Fibroblast of lung (primary cell): ENCODE data around the gene DLG2. TPM values are rescaled to one million over a fixed set of nuclear protein-coding genes. Genes with fewer than 3 reads are reported as not detected.

Experiments
- DNase-seq, 2 donors: peaks; one replicate each; pipeline versions ENCODE4 v3.0.0 to v3.0.0-alpha.2; 2010; ENCODE audit warnings: low read depth in 2 of 2
- H2AFZ ChIP-seq: 2 replicates; pipeline ENCODE4 v1.5.1; 2012; ENCODE audit warnings: low read length, control low read depth, inconsistent platforms
- H3K27ac ChIP-seq: 2 replicates; pipeline ENCODE4 v1.5.1; 2011; ENCODE audit warnings: low read length, control low read depth; ENCODE audit not compliant: insufficient read depth
- H3K27me3 ChIP-seq: 2 replicates; pipeline ENCODE4 v1.5.1; 2011; ENCODE audit warnings: mild to moderate bottlenecking, low read length; ENCODE audit not compliant: control insufficient read depth, insufficient read depth
- H3K36me3 ChIP-seq: 2 replicates; pipeline ENCODE4 v1.5.1; 2011; ENCODE audit warnings: low read length; ENCODE audit not compliant: control insufficient read depth, insufficient read depth
- H3K4me1 ChIP-seq: 2 replicates; pipeline ENCODE4 v1.5.1; 2011; ENCODE audit warnings: low read length; ENCODE audit not compliant: control insufficient read depth, insufficient read depth; ENCODE audit errors: extremely low read depth
- H3K4me2 ChIP-seq: 2 replicates; pipeline ENCODE4 v1.5.1; 2011; ENCODE audit warnings: low read length, control low read depth; ENCODE audit not compliant: insufficient read depth; ENCODE audit errors: extremely low read depth
- H3K4me3 ChIP-seq, 4 experiments: fragments of 200-600 bp in 1 of 4; sonication (generic) in 1 of 4; replicated peaks in 1 of 4; 2 replicates each; pipeline ENCODE4 v1.5.1; 2011 to 2016; ENCODE audit warnings: low read length in 4 of 4, low read depth in 3 of 4, mild to moderate bottlenecking in 3 of 4, control low read depth in 2 of 4, inconsistent platforms in 1 of 4, mixed read lengths in 1 of 4; ENCODE audit not compliant: insufficient read depth in 1 of 4; ENCODE audit errors: control extremely low read depth in 1 of 4
- H3K79me2 ChIP-seq: 2 replicates; pipeline ENCODE4 v1.5.1; 2012; ENCODE audit warnings: mild to moderate bottlenecking, low read length, inconsistent platforms; ENCODE audit not compliant: control insufficient read depth, insufficient read depth
- H3K9ac ChIP-seq: 2 replicates; pipeline ENCODE4 v1.5.1; 2011; ENCODE audit warnings: mild to moderate bottlenecking, low read length, control low read depth; ENCODE audit not compliant: insufficient read depth
- H3K9me3 ChIP-seq: 2 replicates; pipeline ENCODE4 v1.5.1; 2012; ENCODE audit warnings: low read depth, low read length; ENCODE audit not compliant: control insufficient read depth, insufficient read depth
- H4K20me1 ChIP-seq: 2 replicates; pipeline ENCODE4 v1.5.1; 2011; ENCODE audit warnings: low read length; ENCODE audit not compliant: control insufficient read depth, insufficient read depth; ENCODE audit errors: extremely low read depth
- EZH2 ChIP-seq: IDR thresholded peaks from 2 replicates; pipeline ENCODE4 v1.5.1; 2012; ENCODE audit warnings: low read length, control low read depth, mild to moderate bottlenecking; ENCODE audit errors: missing control alignments
- polyA plus RNA-seq, 2 donors: library from polyadenylated mRNA; depleted of rRNA in 1 of 2; stranded (reverse) in 1 of 2; unstranded in 1 of 2; fragments of >200 nt; gene quantifications; 2 replicates each; pipeline ENCODE4 v1.2.1, GENCODE V29; 2011 to 2012; ENCODE audit warnings: missing spikeins in 1 of 2
- total RNA-seq: library from RNA; depleted of rRNA; stranded (reverse); fragments of >200 nt; gene quantifications from 2 replicates; pipeline ENCODE4 v1.2.1, GENCODE V29; 2014
- TF ChIP-seq, protein P1 (sequence below), 2 donors: IDR thresholded peaks in 1 of 2; conservative IDR thresholded peaks in 1 of 2; 1 replicate in 1 of 2; 2 replicates in 1 of 2; pipeline ENCODE4 v1.5.1; 2011 to 2012; ENCODE audit warnings: low read length in 2 of 2, control low read depth in 1 of 2, inconsistent platforms in 1 of 2, low read depth in 1 of 2, mild to moderate bottlenecking in 1 of 2

Gene DLG2
- total and polyA plus RNA-seq, 2 donors (not counting 1 experiment from before 2014, with no cell fraction given) = 0.77 to 2.3 TPM

- Histone ChIP-seq H3K27me3 (no peaks in the 10 kb centered on the region), H3K79me2 (no peaks in the 10 kb centered on the region), H3K9ac (no peak overlapping the region), H3K4me1 (no peaks in the 10 kb centered on the region), H3K27ac (no peak overlapping the region), H3K9me3 (no peaks in the 10 kb centered on the region), H3K4me3 (no peak overlapping the region), H2AFZ (no peak overlapping the region), H3K4me2 (no peak overlapping the region), H4K20me1 (no peaks in the 10 kb centered on the region), H3K36me3 (no peaks in the 10 kb centered on the region)
- no peak for DNase-seq
- TF ChIP-seq EZH2 = no peak
- TF ChIP-seq, protein P1, sequence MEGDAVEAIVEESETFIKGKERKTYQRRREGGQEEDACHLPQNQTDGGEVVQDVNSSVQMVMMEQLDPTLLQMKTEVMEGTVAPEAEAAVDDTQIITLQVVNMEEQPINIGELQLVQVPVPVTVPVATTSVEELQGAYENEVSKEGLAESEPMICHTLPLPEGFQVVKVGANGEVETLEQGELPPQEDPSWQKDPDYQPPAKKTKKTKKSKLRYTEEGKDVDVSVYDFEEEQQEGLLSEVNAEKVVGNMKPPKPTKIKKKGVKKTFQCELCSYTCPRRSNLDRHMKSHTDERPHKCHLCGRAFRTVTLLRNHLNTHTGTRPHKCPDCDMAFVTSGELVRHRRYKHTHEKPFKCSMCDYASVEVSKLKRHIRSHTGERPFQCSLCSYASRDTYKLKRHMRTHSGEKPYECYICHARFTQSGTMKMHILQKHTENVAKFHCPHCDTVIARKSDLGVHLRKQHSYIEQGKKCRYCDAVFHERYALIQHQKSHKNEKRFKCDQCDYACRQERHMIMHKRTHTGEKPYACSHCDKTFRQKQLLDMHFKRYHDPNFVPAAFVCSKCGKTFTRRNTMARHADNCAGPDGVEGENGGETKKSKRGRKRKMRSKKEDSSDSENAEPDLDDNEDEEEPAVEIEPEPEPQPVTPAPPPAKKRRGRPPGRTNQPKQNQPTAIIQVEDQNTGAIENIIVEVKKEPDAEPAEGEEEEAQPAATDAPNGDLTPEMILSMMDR (conservative IDR thresholded peaks at IDR 0.05 in 1 of 2, IDR thresholded peaks at IDR 0.05 in 1 of 2; ENCODE audit: low read depth in 1 of 2, low read length in 2 of 2) = no peak
Observed at GRCh38 chr11:84173078-84173477, 1454.1 kb downstream of the DLG2 start.

DNA sequence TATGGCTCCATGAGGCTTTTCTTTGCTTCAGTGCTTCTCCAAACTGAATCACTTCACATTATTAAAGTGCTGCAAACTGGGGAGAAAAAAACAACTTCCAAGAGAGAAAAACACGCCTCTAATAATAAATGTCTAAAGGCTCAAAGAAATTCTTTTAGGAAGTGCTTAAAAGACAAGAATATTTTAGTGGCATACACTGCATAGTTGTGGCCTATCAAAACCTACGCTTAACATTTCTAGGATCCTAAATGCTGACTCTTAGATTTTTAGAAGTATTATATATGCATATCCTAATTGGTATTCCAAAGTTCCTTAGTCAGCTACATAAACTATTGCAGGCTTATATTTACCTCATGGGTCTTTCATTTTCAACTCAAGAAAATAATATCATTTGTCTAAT is 1462.0 kb downstream of the DLG2 start:
- H3K36me3 ChIP-seq = no peaks in the 10 kb centered on the region
- no peak overlapping the region for H3K4me2 ChIP-seq
- H3K4me1 ChIP-seq = no peaks in the 10 kb centered on the region
- H3K27ac ChIP-seq = no peak overlapping the region
- no peak for TF ChIP-seq EZH2
- TF ChIP-seq, protein P1 (conservative IDR thresholded peaks at IDR 0.05 in 1 of 2, IDR thresholded peaks at IDR 0.05 in 1 of 2; ENCODE audit: low read depth in 1 of 2, low read length in 2 of 2) = no peak
- DNase-seq = peak in 1 of 2 donors; percentile 78
- no peaks in the 10 kb centered on the region for H3K27me3 ChIP-seq
- H2AFZ ChIP-seq = no peak overlapping the region
- H3K9me3 ChIP-seq = no peaks in the 10 kb centered on the region
- no peaks in the 10 kb centered on the region for H4K20me1 ChIP-seq
- no peaks in the 10 kb centered on the region for H3K79me2 ChIP-seq
- H3K9ac ChIP-seq = no peak overlapping the region
- H3K4me3 ChIP-seq = no peak overlapping the region

- Histone ChIP-seq H3K79me2 (no peaks in the 10 kb centered on the region), H2AFZ (no peak overlapping the region), H4K20me1 (no peaks in the 10 kb centered on the region), H3K4me2 (no peak overlapping the region), H3K36me3 (no peaks in the 10 kb centered on the region), H3K4me3 (no peak overlapping the region), H3K9ac (no peak overlapping the region), H3K27ac (no peak overlapping the region), H3K4me1 (no peaks in the 10 kb centered on the region), H3K9me3 (no peaks in the 10 kb centered on the region), H3K27me3 (no peaks in the 10 kb centered on the region)
- peak in 1 of 2 donors; percentile 40 for DNase-seq
- TF ChIP-seq EZH2 = no peak
- TF ChIP-seq, protein P1 (conservative IDR thresholded peaks at IDR 0.05 in 1 of 2, IDR thresholded peaks at IDR 0.05 in 1 of 2; ENCODE audit: low read depth in 1 of 2, low read length in 2 of 2) = no peak
Observed at GRCh38 chr11:84164728-84165127, 1462.4 kb downstream of the DLG2 start.
